ENCODE results near the gene SETD4.

Gene SETD4

DNA sequence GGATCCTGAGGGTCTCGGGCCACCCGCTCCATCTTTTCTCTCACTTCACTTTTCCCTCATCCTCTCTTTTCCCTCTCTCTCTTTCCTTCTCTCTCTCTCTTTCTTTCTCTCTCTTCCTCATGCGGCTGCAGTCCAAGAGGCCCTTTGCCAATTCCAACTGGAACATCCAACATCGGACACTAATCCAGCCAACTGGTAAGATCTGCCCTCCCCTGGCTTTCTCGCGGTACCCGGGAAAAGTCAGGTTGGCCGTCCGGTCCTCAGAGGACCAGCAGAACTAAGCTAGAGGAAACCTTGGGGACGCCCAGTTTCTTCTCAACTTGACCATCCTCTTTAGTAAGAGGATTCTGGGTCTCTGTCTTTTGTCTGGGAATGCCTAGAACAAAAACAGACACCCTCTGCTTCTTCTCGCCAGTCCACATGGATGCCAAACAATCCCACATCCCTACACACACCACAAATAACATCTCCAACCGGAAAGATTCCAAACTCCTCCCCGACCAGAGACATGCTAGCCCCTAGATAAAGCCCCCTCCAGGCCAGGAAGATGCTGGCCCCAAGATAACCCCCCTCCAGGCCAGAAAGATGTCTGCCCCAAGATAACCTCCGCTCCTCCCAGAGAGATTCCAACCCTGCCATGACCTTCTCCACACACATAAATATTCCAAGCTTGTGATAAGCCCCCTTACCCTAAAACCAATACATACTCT lies 3.2 kb upstream of the SETD4 start:
- H4K20me1 ChIP-seq (ENCODE audit: insufficient read depth, low read length, poor library complexity, severe bottlenecking), result no peaks in the 10 kb centered on the region
- H3K4me2 ChIP-seq (ENCODE audit: low read depth, low read length, poor library complexity, severe bottlenecking), result no peak overlapping the region
- no peaks in the 10 kb centered on the region for H3K9me2 ChIP-seq (replicated peaks; ENCODE audit: low read depth, low read length)
- H2AFZ ChIP-seq (ENCODE audit: low read length), result no peak overlapping the region
- H3K4me1 ChIP-seq (ENCODE audit: insufficient read depth, low read length, poor library complexity, severe bottlenecking), result peaks cover 16% of the 10 kb centered on the region
- no peak overlapping the region for H3K4me3 ChIP-seq (ENCODE audit: low read length, poor library complexity, severe bottlenecking)
- TF ChIP-seq EZH2phosphoT487 (IDR thresholded peaks at IDR 0.05; ENCODE audit: borderline replicate concordance), result no peak
- TF ChIP-seq, protein P1, sequence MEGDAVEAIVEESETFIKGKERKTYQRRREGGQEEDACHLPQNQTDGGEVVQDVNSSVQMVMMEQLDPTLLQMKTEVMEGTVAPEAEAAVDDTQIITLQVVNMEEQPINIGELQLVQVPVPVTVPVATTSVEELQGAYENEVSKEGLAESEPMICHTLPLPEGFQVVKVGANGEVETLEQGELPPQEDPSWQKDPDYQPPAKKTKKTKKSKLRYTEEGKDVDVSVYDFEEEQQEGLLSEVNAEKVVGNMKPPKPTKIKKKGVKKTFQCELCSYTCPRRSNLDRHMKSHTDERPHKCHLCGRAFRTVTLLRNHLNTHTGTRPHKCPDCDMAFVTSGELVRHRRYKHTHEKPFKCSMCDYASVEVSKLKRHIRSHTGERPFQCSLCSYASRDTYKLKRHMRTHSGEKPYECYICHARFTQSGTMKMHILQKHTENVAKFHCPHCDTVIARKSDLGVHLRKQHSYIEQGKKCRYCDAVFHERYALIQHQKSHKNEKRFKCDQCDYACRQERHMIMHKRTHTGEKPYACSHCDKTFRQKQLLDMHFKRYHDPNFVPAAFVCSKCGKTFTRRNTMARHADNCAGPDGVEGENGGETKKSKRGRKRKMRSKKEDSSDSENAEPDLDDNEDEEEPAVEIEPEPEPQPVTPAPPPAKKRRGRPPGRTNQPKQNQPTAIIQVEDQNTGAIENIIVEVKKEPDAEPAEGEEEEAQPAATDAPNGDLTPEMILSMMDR (conservative IDR thresholded peaks at IDR 0.05; ENCODE audit: low read length), result no peak
- no peak overlapping the region for H3K9ac ChIP-seq (ENCODE audit: low read depth, low read length, poor library complexity, severe bottlenecking)
- no peaks in the 10 kb centered on the region for H3K27me3 ChIP-seq (ENCODE audit: insufficient read depth, low read length, poor library complexity, severe bottlenecking)
- H3K9me3 ChIP-seq (ENCODE audit: insufficient read depth, low read depth, low read length), result no peaks in the 10 kb centered on the region
- no peaks in the 10 kb centered on the region for H3F3A ChIP-seq (ENCODE audit: low read depth)
- H3K79me2 ChIP-seq (ENCODE audit: insufficient read depth, low read length), result peaks cover 12% of the 10 kb centered on the region
- no peaks in the 10 kb centered on the region for H3K36me3 ChIP-seq (ENCODE audit: insufficient read depth, low read length)

DNA sequence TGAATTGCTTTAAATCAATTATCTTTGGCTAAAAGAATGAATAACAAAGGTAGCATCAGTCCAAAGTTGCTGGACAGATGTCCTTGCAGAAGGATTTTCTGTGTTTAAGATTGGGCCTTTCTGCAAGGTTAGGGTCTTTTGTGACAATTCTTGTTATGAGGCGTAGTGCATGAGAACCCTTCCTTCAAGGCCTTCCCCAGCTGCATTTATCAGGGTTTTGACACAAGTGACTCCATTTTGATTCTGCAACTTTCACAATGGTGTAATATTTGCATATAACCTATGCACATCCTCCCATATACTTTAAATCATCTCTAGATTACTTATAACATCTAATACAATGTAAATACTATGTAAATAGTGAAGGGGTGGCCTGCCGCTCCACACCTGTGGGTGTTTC lies 1.1 kb upstream of the SETD4 start:
- no peaks in the 10 kb centered on the region for H3F3A ChIP-seq (ENCODE audit: low read depth)
- no peak overlapping the region for H3K9ac ChIP-seq (ENCODE audit: low read depth, low read length, poor library complexity, severe bottlenecking)
- no peak overlapping the region for H3K4me2 ChIP-seq (ENCODE audit: low read depth, low read length, poor library complexity, severe bottlenecking)
- H3K4me3 ChIP-seq (ENCODE audit: low read length, poor library complexity, severe bottlenecking), result no peak overlapping the region
- H3K79me2 ChIP-seq (ENCODE audit: insufficient read depth, low read length), result peaks cover 27% of the 10 kb centered on the region
- peaks cover 18% of the 10 kb centered on the region for H3K4me1 ChIP-seq (ENCODE audit: insufficient read depth, low read length, poor library complexity, severe bottlenecking)
- H3K9me2 ChIP-seq (replicated peaks; ENCODE audit: low read depth, low read length), result no peaks in the 10 kb centered on the region
- TF ChIP-seq EZH2phosphoT487 (IDR thresholded peaks at IDR 0.05; ENCODE audit: borderline replicate concordance), result no peak
- no peaks in the 10 kb centered on the region for H3K27me3 ChIP-seq (ENCODE audit: insufficient read depth, low read length, poor library complexity, severe bottlenecking)
- no peak overlapping the region for H2AFZ ChIP-seq (ENCODE audit: low read length)
- no peaks in the 10 kb centered on the region for H4K20me1 ChIP-seq (ENCODE audit: insufficient read depth, low read length, poor library complexity, severe bottlenecking)
- peaks cover 3% of the 10 kb centered on the region; the same call in 1 of the 2 replicates for H3K36me3 ChIP-seq (ENCODE audit: insufficient read depth, low read length)
- H3K9me3 ChIP-seq (ENCODE audit: insufficient read depth, low read depth, low read length), result no peaks in the 10 kb centered on the region

DNA sequence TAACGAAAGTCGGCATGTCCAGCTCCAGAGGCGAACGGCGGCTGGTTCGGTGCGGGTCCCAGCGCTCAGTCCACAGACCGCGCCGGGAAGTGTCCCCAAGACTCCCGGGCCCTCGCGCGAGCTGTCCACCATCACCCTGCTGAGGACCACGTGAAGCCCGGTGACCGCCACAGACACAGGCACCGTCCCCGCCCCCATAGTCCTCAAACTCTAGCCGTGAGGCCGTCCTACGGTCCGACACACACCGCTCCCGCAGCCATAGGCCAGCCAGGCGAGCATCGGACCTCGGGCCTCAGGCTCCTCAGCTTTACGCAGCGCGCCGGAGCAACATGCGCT lies 535 bp downstream of the SETD4 start:
- no peaks in the 10 kb centered on the region for H4K20me1 ChIP-seq (ENCODE audit: insufficient read depth, low read length, poor library complexity, severe bottlenecking)
- peak overlapping the region; percentile 83 for H2AFZ ChIP-seq (ENCODE audit: low read length)
- peak overlapping the region; percentile 84 for H3K4me2 ChIP-seq (ENCODE audit: low read depth, low read length, poor library complexity, severe bottlenecking)
- peaks cover 18% of the 10 kb centered on the region; the same call in 1 of the 2 replicates for H3K36me3 ChIP-seq (ENCODE audit: insufficient read depth, low read length)
- H3K9ac ChIP-seq (ENCODE audit: low read depth, low read length, poor library complexity, severe bottlenecking), result peak overlapping the region; percentile 84
- peak overlapping the region; percentile 93 for H3K4me3 ChIP-seq (ENCODE audit: low read length, poor library complexity, severe bottlenecking)
- no peaks in the 10 kb centered on the region for H3K27me3 ChIP-seq (ENCODE audit: insufficient read depth, low read length, poor library complexity, severe bottlenecking)
- H3K79me2 ChIP-seq (ENCODE audit: insufficient read depth, low read length), result peaks cover 27% of the 10 kb centered on the region
- H3K4me1 ChIP-seq (ENCODE audit: insufficient read depth, low read length, poor library complexity, severe bottlenecking), result peaks cover 18% of the 10 kb centered on the region
- H3K9me2 ChIP-seq (replicated peaks; ENCODE audit: low read depth, low read length), result no peaks in the 10 kb centered on the region
- no peaks in the 10 kb centered on the region for H3F3A ChIP-seq (ENCODE audit: low read depth)
- no peaks in the 10 kb centered on the region for H3K9me3 ChIP-seq (ENCODE audit: insufficient read depth, low read depth, low read length)
- TF ChIP-seq, protein P1 (conservative IDR thresholded peaks at IDR 0.05; ENCODE audit: low read length), result no peak
- TF ChIP-seq EZH2phosphoT487 (IDR thresholded peaks at IDR 0.05; ENCODE audit: borderline replicate concordance), result no peak

DNA sequence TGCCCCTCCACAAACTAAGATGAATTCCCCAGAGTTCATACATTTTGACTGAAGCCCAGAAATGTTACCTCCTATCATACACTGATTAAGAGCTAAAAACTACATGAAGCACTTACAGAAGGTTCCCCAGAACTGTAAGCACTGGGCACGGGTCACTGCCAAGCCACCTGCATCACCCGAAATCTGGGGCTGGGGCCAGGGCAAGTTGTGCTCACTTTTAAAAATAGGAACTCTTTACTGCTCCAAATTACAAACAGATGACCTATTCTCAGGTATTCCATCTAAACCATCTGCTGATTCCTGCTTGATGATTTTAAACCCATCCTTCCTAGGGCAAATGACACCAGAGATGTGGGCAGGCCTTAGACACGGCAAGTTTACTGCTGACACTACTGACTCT lies 4.8 kb downstream of the SETD4 start:
- Histone ChIP-seq H2AFZ (ENCODE audit: low read length) (no peak overlapping the region), H3K9ac (ENCODE audit: low read depth, low read length, poor library complexity, severe bottlenecking) (no peak overlapping the region), H3K4me3 (ENCODE audit: low read length, poor library complexity, severe bottlenecking) (no peak overlapping the region), H3F3A (ENCODE audit: low read depth) (no peaks in the 10 kb centered on the region), H3K36me3 (ENCODE audit: insufficient read depth, low read length) (peaks cover 39% of the 10 kb centered on the region; the same call in 1 of the 2 replicates), H3K9me2 (replicated peaks; ENCODE audit: low read depth, low read length) (no peaks in the 10 kb centered on the region), H4K20me1 (ENCODE audit: insufficient read depth, low read length, poor library complexity, severe bottlenecking) (no peaks in the 10 kb centered on the region), H3K9me3 (ENCODE audit: insufficient read depth, low read depth, low read length) (no peaks in the 10 kb centered on the region), H3K4me2 (ENCODE audit: low read depth, low read length, poor library complexity, severe bottlenecking) (no peak overlapping the region), H3K27me3 (ENCODE audit: insufficient read depth, low read length, poor library complexity, severe bottlenecking) (no peaks in the 10 kb centered on the region), H3K79me2 (ENCODE audit: insufficient read depth, low read length) (peaks cover 27% of the 10 kb centered on the region), H3K4me1 (ENCODE audit: insufficient read depth, low read length, poor library complexity, severe bottlenecking) (peaks cover 11% of the 10 kb centered on the region)
- TF ChIP-seq EZH2phosphoT487 (IDR thresholded peaks at IDR 0.05; ENCODE audit: borderline replicate concordance), result no peak
- TF ChIP-seq, protein P1 (conservative IDR thresholded peaks at IDR 0.05; ENCODE audit: low read length), result no peak
